Thyroid gland (tissue), 4 donors: Measurements from ENCODE around the gene MOB2. TPM values are rescaled to one million over a fixed set of nuclear protein-coding genes. Genes with fewer than 3 reads are reported as not detected.

Source experiments
- DNase-seq, 2 donors: peaks; one replicate each; pipeline ENCODE4 v3.0.0-alpha.2; 2019
- H3K27ac ChIP-seq, 3 donors: fragments of 200-600 bp; sonication (generic); 1 replicate in 2 of 3; 2 replicates in 1 of 3; pipeline ENCODE4 v1.5.1; 2016 to 2019; ENCODE audit warnings: mild to moderate bottlenecking in 1 of 3, moderate library complexity in 1 of 3
- H3K27me3 ChIP-seq: fragments of 200-600 bp; sonication (generic); one replicate; pipeline ENCODE4 v1.5.1; 2019
- H3K36me3 ChIP-seq, 2 donors: fragments of 200-600 bp; sonication (generic); one replicate each; pipeline ENCODE4 v1.5.1; 2016 to 2019
- H3K4me1 ChIP-seq, 2 donors: fragments of 200-600 bp; sonication (generic); one replicate each; pipeline ENCODE4 v1.5.1; 2017 to 2019
- H3K4me3 ChIP-seq, 3 donors: fragments of 200-600 bp; sonication (generic); replicated peaks in 1 of 3; 1 replicate in 2 of 3; 2 replicates in 1 of 3; pipeline ENCODE4 v1.5.1; 2016; ENCODE audit warnings: mild to moderate bottlenecking in 1 of 3
- H3K9me3 ChIP-seq: fragments of 200-600 bp; sonication (generic); one replicate; pipeline ENCODE4 v1.5.1; 2017
- POLR2A ChIP-seq, 2 donors: fragments of 450-650 bp; IDR thresholded peaks; one replicate each; pipeline ENCODE4 v1.6.1; 2017; ENCODE audit warnings: antibody characterized with exemption in 2 of 2, mild to moderate bottlenecking in 2 of 2, moderate library complexity in 1 of 2
- WGBS, 2 donors: methylation state at CpG; one replicate each; pipeline ENCODE4 v1.1.5; 2017; 5-methylcytosine and 5-hydroxymethylcytosine counted together
- intact Hi-C: fragments of 100-400 bp; cut with DNase I; formaldehyde crosslinking; loops from one replicate; pipeline ENCODE4 v1.15.1; 2023
- total RNA-seq, 4 donors: library from RNA; depleted of rRNA; stranded (reverse); fragments of >200 nt; gene quantifications; one replicate each; pipeline ENCODE4 v1.2.3, GENCODE V29; 2016
- TF ChIP-seq, protein P1 (sequence below), 6 experiments: fragments of 200-600 bp in 3 of 6; fragments of 450-650 bp in 3 of 6; sonication (generic) in 3 of 6; IDR thresholded peaks; one replicate each; pipeline ENCODE4 v1.5.1; 2016 to 2019; ENCODE audit warnings: antibody characterized with exemption in 6 of 6, mild to moderate bottlenecking in 2 of 6, inconsistent platforms in 1 of 6, moderate library complexity in 1 of 6

MOB2 gene
- total RNA-seq, 4 donors from 2014 or later = 25.6 to 45.8 (median 30.1) TPM

DNA sequence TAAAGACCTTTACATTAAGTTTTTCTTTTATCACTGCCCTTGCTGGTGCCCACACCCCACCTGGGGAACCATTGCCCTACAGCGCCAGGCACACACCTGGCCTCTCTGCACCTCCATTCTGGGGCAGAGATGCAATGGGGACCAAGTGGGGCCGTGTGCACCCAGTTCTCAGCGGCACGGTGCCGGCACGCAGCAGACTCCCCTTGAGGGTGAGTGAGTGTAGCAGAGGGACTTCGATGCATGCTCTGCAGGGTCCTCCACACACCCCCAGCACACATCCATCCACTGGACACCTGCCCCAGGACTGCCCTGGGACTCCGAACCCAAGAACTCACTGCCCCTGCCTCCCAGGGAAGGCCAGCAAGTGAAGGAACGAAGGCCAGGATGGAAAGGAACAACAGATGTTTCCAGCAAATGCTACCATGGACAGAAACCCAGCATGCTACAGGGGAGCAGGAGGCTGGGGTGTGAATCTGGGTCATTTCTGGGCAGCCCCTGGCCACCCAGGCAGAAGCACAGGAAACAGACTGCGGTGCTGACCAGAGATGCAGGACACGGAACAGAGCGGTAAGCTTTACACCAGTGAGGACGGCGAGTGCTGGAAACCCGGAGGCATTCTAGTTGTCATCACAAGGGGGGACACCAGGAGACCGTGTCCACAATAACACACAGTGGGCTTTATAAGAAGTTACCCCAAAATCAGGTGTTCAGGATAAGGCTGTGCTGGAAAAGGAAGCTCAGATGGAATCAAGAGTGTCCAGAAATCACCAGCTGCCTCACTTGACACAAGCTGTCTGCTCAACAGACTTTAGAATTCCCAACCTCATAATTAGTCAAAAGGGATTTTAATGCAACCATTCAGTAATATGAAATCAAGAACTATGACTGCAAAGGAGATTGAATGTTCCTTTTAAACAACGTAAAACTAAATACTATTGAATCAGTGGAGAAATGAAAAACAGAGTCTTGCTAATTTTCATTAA is 32.7 kb upstream of the MOB2 start:
- 91 to 94% methylated on average over 17 of the region's 17 CpGs for WGBS, 2 donors
- Histone ChIP-seq H3K9me3 (no peaks in the 10 kb centered on the region), H3K27me3 (no peaks in the 10 kb centered on the region), H3K4me1 (peaks cover 18 to 36% of the 10 kb centered on the region in 2 donors), H3K4me3 (no peak overlapping the region), H3K36me3 (no peaks in the 10 kb centered on the region), H3K27ac (no peak overlapping the region)
- TF ChIP-seq POLR2A (IDR thresholded peaks at IDR 0.05) = no peak
- TF ChIP-seq, protein P1, sequence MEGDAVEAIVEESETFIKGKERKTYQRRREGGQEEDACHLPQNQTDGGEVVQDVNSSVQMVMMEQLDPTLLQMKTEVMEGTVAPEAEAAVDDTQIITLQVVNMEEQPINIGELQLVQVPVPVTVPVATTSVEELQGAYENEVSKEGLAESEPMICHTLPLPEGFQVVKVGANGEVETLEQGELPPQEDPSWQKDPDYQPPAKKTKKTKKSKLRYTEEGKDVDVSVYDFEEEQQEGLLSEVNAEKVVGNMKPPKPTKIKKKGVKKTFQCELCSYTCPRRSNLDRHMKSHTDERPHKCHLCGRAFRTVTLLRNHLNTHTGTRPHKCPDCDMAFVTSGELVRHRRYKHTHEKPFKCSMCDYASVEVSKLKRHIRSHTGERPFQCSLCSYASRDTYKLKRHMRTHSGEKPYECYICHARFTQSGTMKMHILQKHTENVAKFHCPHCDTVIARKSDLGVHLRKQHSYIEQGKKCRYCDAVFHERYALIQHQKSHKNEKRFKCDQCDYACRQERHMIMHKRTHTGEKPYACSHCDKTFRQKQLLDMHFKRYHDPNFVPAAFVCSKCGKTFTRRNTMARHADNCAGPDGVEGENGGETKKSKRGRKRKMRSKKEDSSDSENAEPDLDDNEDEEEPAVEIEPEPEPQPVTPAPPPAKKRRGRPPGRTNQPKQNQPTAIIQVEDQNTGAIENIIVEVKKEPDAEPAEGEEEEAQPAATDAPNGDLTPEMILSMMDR (IDR thresholded peaks at IDR 0.05) = no peak
- intact Hi-C loops = loop anchor here (5.0 kb wide), 1 partner anchor 37 kb away; no protein-coding TSS in a partner anchor
- DNase-seq = no peak

DNA sequence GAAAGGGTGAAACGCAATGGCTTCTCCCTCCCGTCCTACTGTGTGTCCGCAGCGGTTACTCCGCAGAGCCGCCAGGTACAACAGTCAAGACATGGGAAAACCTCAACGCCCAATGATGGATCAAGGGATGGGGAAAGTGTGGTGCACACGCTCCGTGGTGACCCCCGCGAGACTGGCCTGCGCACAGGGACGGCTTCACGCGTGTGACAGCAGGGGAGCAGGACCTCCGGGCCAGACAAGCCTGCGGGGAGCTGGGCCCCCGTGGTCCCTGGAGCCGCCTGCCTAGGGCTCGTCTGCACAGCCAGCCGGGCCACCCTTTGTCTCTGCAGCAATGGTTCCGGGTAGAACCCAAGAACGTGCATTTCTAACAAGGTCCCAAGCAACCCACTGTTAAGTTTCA is 31.7 kb upstream of the MOB2 start:
- WGBS, 2 donors = 91 to 94% methylated on average over 22 to 23 of the region's 23 CpGs

DNA sequence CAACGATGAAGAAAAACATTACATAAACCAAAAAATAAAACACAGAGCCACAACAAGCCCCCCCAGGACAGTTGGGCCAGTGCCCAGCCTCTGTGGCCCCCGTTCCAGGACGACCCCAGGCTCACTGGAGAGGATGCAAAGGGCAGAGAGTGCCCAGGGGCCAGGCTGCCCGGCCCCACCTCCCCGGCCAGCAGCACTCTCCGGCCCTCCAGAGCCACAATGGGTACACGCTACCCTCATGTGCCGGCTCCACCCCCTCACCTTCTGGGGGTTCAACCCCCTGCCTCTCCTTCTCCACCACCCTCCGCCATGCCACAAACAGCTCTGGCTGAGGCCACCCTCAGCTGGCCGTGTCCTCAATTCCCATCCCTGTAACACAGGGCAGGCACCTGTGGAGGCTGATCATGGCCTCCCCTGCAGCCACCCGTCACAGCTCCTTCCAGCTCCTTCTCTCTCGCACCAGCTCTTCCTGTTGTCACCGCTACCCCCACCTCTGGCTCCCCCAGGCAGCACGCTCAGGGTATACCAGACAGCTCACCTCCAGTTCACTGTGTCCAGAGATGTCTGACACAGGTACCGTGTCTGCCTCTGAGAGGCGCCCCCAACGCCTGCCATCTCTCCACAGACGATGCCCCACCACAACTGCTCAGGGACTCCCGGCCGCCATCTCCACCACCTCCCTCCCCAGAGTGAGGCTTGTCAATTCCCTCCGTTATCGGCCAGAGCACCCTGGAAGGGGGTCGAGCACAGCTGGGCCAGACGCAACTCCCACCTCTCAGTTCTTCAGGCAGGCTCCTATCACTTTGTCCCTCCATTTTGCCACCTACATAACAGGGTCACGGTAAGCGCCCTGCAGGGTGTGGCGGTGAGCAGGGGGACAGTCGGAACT is 30.8 kb upstream of the MOB2 start:
- no peaks in the 10 kb centered on the region for H3K9me3 ChIP-seq
- no peaks in the 10 kb centered on the region for H3K36me3 ChIP-seq
- no peak overlapping the region for H3K27ac ChIP-seq
- H3K4me1 ChIP-seq = peaks cover 29 to 54% of the 10 kb centered on the region in 2 donors
- intact Hi-C loops = loop anchor here (2.0 to 5.0 kb wide), 2 partner anchors 35 to 315 kb away; no protein-coding TSS in a partner anchor
- TF ChIP-seq, protein P1 (IDR thresholded peaks at IDR 0.05) = no peak
- no peak for TF ChIP-seq POLR2A (IDR thresholded peaks at IDR 0.05)
- no peak for DNase-seq
- no peak overlapping the region for H3K4me3 ChIP-seq
- no peaks in the 10 kb centered on the region for H3K27me3 ChIP-seq
- 90 to 91% methylated on average over 28 of the region's 28 CpGs for WGBS, 2 donors

More for the DNA sequence above, 31.7 kb upstream of the MOB2 start:
- Histone ChIP-seq H3K4me1 (peaks cover 28 to 47% of the 10 kb centered on the region in 2 donors), H3K27ac (no peak overlapping the region), H3K9me3 (no peaks in the 10 kb centered on the region), H3K27me3 (no peaks in the 10 kb centered on the region), H3K4me3 (no peak overlapping the region), H3K36me3 (no peaks in the 10 kb centered on the region)
- TF ChIP-seq POLR2A (IDR thresholded peaks at IDR 0.05) = no peak
- TF ChIP-seq, protein P1 (IDR thresholded peaks at IDR 0.05) = no peak
- intact Hi-C loops = loop anchor here (5.0 kb wide), 1 partner anchor 36 kb away; no protein-coding TSS in a partner anchor
- DNase-seq = no peak

DNA sequence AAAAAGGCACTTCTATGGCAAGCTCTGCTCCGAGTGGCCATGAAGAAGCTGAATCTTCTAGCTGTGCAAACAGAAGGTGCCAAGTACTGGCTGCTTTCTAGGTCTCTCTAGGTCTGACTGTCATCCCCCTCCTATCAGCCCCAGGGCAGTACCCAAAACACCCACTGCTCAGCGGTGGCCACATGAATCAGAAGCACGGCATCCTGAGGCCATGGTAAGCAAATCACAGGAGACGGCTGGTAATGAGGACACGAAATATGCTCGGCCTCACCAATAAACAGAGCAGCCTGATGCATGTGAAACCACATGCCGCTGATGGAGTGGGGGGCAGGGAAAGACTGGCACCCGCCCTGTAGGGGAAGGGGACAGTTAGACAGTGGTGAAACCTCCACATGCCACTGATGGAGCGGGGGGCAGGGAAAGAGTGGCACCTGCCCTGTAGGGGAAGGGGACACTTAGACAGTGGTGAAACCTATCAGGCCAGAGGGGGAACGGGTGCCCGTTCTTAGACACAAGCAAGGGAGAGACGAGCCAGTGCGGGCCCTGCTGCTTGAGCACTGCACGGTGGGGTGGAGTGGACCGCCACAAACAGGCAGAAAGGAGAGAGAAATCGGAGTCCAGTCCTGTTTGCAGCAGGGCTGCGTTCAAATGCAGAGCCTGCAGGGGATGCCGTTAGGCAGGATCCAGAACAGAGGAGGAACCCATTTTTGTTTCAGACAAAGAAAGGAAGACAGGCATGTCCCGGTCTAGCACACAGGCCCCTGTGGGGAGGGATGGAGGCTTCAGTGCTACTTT is 29.9 kb upstream of the MOB2 start:
- H3K36me3 ChIP-seq = no peaks in the 10 kb centered on the region
- H3K4me3 ChIP-seq = no peak overlapping the region
- DNase-seq = no peak
- H3K9me3 ChIP-seq = no peaks in the 10 kb centered on the region
- TF ChIP-seq POLR2A (IDR thresholded peaks at IDR 0.05) = no peak
- intact Hi-C loops = loop anchor here (2.0 to 5.0 kb wide), 2 partner anchors 34 to 314 kb away; no protein-coding TSS in a partner anchor
- H3K27me3 ChIP-seq = no peaks in the 10 kb centered on the region
- peaks cover 29 to 55% of the 10 kb centered on the region in 2 donors for H3K4me1 ChIP-seq
- WGBS, 2 donors = 88 to 90% methylated on average over 19 of the region's 19 CpGs
- no peak overlapping the region for H3K27ac ChIP-seq
